CD4-positive, alpha-beta T cell (primary cell): ENCODE results near the gene DRAXIN. TPM values are rescaled to one million over a fixed set of nuclear protein-coding genes. Genes with fewer than 3 reads are reported as not detected.

Experiments used
- ATAC-seq: fragments of 200-7000 bp; cut with Tn5 transposase; one replicate; pipeline ENCODE4 v1.10.0; 2022; ENCODE audit warnings: mild to moderate bottlenecking; ENCODE audit not compliant: poor library complexity
- CTCF ChIA-PET: fragments of 350-600 bp; sonication (Branson Sonifier 250); formaldehyde crosslinking; loops from one replicate; lab custom pipeline; 2021; ENCODE audit warnings: antibody characterized with exemption, inconsistent platforms; lab: Charles Lee
- POLR2A ChIA-PET: fragments of 350-600 bp; sonication (Branson Sonifier 250); formaldehyde crosslinking; loops from one replicate; lab custom pipeline; 2021; ENCODE audit warnings: antibody characterized with exemption, inconsistent platforms; lab: Charles Lee
- DNase-seq, 14 experiments: peaks; one replicate each; pipeline ENCODE4 v3.0.0-alpha.2; 2013 to 2020; ENCODE audit warnings: mixed read lengths in 2 of 14
- H3K27ac ChIP-seq, 2 donors: one replicate each; pipeline versions ENCODE4 v1.5.1 to v1.7.0; 2013; ENCODE audit warnings: low read length in 2 of 2, low read depth in 1 of 2, mild to moderate bottlenecking in 1 of 2
- H3K27me3 ChIP-seq, 2 experiments: 1 replicate in 1 of 2; 2 replicates in 1 of 2; pipeline versions ENCODE4 v1.6.1 to v1.7.0; 2013; ENCODE audit warnings: low read length in 2 of 2, control low read depth in 1 of 2, mild to moderate bottlenecking in 1 of 2, moderate library complexity in 1 of 2; ENCODE audit not compliant: insufficient read depth in 2 of 2, control insufficient read depth in 1 of 2
- H3K36me3 ChIP-seq: one replicate; pipeline ENCODE4 v1.6.1; 2013; ENCODE audit warnings: low read length, control low read depth; ENCODE audit not compliant: insufficient read depth
- H3K4me1 ChIP-seq: one replicate; pipeline ENCODE4 v1.6.1; 2013; ENCODE audit warnings: low read length, control low read depth; ENCODE audit not compliant: insufficient read depth
- H3K4me3 ChIP-seq: one replicate; pipeline ENCODE4 v1.5.1; 2013; ENCODE audit warnings: mild to moderate bottlenecking, low read length, moderate library complexity
- H3K9me3 ChIP-seq, 2 experiments: 1 replicate in 1 of 2; 2 replicates in 1 of 2; pipeline versions ENCODE4 v1.6.1 to v1.7.0; 2013; ENCODE audit warnings: low read length in 2 of 2, mild to moderate bottlenecking in 2 of 2, control low read depth in 1 of 2, moderate library complexity in 1 of 2; ENCODE audit not compliant: control insufficient read depth in 1 of 2, insufficient read depth in 1 of 2
- H3K27ac Mint-ChIP-seq: one replicate; pipeline ENCODE4 v1.8.0; 2020; ENCODE audit warnings: mixed read lengths
- H3K27me3 Mint-ChIP-seq: one replicate; pipeline ENCODE4 v1.8.0; 2021; ENCODE audit warnings: mixed read lengths
- H3K36me3 Mint-ChIP-seq: one replicate; pipeline ENCODE4 v1.8.0; 2021; ENCODE audit warnings: low read depth, mixed read lengths
- H3K4me1 Mint-ChIP-seq: one replicate; pipeline ENCODE4 v1.8.0; 2021; ENCODE audit warnings: low read depth, mixed read lengths
- H3K4me3 Mint-ChIP-seq: one replicate; pipeline ENCODE4 v1.8.0; 2020; ENCODE audit warnings: mild to moderate bottlenecking, mixed read lengths
- H3K9me3 Mint-ChIP-seq: one replicate; pipeline ENCODE4 v1.8.0; 2020; ENCODE audit warnings: mixed read lengths
- intact Hi-C, 2 experiments: fragments of 100-400 bp; cut with DNase I in 1 of 2; cut with micrococcal nuclease in 1 of 2; formaldehyde crosslinking; loops; one replicate each; pipeline versions ENCODE4 v1.15.1 to v1.9.0; 2023 to 2025; cut with DNase I, micrococcal nuclease
- total RNA-seq, 174 experiments: library from RNA in 2 of 174; stranded (reverse) in 2 of 174; gene quantifications; one replicate each; pipeline ENCODE4 v1.2.3 and lab custom pipeline; 2021 to 2026
- TF ChIP-seq, protein P1 (sequence below): fragments of 200-600 bp; IDR thresholded peaks from one replicate; pipeline ENCODE4 v1.8.0; 2022; ENCODE audit warnings: antibody characterized with exemption, mild to moderate bottlenecking

The DRAXIN gene
- total RNA-seq, 2 experiments from 2014 or later = 0.05 to 0.08 TPM

DNA sequence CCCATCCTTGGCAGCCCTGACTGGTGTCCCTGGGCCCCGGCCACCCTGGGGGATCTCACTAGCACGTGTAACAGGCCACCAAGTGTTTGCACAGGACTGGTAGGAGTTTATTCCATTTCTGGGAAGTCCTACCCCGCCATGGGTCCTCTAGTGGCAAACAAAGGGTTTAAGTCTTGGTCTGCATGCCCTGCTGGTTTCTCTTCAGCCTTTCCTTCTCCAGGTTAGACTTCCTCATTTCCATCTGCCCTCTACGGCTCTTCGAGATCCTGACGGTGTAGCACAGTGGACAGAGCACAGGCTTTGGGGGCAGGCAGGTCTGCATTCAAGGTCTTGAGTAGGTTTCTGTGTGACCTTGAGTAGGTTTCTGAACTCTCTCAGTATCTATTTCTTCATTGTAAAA is 47.3 kb downstream of the DRAXIN start:
- no peaks in the 10 kb centered on the region for H3K9me3 ChIP-seq
- H3K4me1 ChIP-seq = peaks cover 75% of the 10 kb centered on the region
- Mint-ChIP-seq H3K36me3 (no peaks in the 10 kb centered on the region), H3K27ac (peak overlapping the region; percentile 36), H3K27me3 (no peaks in the 10 kb centered on the region), H3K4me1 (peaks cover 72% of the 10 kb centered on the region), H3K9me3 (no peaks in the 10 kb centered on the region), H3K4me3 (peak overlapping the region; percentile 96)
- POLR2A ChIA-PET = interaction anchor here (1.8 kb wide), 1 partner anchor 726 kb away, joined by 4 read pairs; the partner anchor contains the start of gene TARDBP
- no peak for DNase-seq
- intact Hi-C loops = loop anchor here in 1 of 2 experiments (5.0 kb wide), 1 partner anchor 64 kb away; no protein-coding TSS in a partner anchor
- no peak overlapping the region for H3K4me3 ChIP-seq
- TF ChIP-seq, protein P1, sequence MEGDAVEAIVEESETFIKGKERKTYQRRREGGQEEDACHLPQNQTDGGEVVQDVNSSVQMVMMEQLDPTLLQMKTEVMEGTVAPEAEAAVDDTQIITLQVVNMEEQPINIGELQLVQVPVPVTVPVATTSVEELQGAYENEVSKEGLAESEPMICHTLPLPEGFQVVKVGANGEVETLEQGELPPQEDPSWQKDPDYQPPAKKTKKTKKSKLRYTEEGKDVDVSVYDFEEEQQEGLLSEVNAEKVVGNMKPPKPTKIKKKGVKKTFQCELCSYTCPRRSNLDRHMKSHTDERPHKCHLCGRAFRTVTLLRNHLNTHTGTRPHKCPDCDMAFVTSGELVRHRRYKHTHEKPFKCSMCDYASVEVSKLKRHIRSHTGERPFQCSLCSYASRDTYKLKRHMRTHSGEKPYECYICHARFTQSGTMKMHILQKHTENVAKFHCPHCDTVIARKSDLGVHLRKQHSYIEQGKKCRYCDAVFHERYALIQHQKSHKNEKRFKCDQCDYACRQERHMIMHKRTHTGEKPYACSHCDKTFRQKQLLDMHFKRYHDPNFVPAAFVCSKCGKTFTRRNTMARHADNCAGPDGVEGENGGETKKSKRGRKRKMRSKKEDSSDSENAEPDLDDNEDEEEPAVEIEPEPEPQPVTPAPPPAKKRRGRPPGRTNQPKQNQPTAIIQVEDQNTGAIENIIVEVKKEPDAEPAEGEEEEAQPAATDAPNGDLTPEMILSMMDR = no peak
- ATAC-seq = no peak
- H3K27me3 ChIP-seq = no peaks in the 10 kb centered on the region
- H3K27ac ChIP-seq = no peak overlapping the region
- CTCF ChIA-PET = interaction anchor here (1.3 to 1.7 kb wide), 3 partner anchors 10 to 19 kb away, joined by 3 to 6 read pairs (median 5); no protein-coding TSS in a partner anchor
- peaks cover 1% of the 10 kb centered on the region for H3K36me3 ChIP-seq

DNA sequence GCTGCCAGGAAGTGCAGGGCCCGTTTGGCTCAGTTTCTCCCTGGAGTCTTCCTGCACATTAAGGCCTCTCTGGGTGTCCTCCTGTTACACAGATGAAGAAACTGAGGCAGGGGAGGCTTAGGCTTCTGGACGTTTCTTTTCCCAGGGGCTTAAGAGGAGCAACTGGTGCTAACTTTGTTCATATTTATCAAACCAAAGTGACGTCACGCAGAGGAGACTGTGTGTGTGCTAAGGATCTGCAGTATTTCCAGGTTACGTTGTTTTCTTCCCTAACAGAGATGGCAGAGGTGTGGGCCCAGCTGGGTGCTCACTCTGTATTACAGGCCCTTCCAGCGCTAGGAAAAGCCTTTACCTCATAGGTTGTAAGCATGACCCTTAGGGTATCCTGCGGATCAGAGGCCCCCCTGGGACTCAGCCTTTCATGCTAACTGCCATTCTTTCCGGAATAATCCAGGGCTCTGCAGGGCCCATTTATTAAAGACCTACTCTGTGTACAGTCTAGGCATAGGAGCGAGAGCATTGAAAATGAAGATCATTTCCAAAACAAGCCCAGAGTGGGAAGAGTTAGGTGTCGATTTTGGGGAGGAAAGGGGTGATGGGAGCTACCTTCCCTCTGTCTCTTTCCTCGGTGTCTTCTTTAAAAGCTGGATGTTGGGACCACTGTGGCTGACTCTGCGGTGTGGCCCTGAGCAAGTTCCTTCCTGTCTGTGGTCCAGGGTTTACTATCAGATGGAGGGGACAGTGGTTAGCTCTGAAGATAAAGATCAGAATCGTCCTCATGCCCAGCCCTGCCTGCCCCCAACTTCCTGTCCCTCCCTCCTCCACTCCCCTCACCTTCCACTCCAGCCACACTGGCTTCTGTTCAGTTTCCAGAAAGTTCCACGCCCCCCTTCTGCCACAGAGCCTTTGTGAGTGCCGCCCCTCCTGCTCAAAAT is 49.0 kb downstream of the DRAXIN start:
- H3K27me3 Mint-ChIP-seq = no peaks in the 10 kb centered on the region
- no peaks in the 10 kb centered on the region for H3K9me3 Mint-ChIP-seq
- DNase-seq = peak in 5 of 14 experiments; percentile 15 to 63 (median 39)
- ATAC-seq = no peak
- H3K4me3 Mint-ChIP-seq = peak overlapping the region; percentile 51
- H3K4me1 Mint-ChIP-seq = peaks cover 68% of the 10 kb centered on the region
- ChIA-PET CTCF (interaction anchor here (1.3 to 1.7 kb wide), 2 partner anchors 21 kb away, joined by 5 read pairs; no protein-coding TSS in a partner anchor), POLR2A (interaction anchor here (0.7 to 2.0 kb wide), 6 partner anchors 10 to 728 kb away, joined by 3 to 9 read pairs (median 4); partner anchors contain the start of genes FBXO6 and TARDBP)
- H3K9me3 ChIP-seq = no peaks in the 10 kb centered on the region
- intact Hi-C loops = no loop called here
- no peak overlapping the region for H3K27ac ChIP-seq
- TF ChIP-seq, protein P1 = no peak
- H3K27me3 ChIP-seq = no peaks in the 10 kb centered on the region
- H3K27ac Mint-ChIP-seq = peak overlapping the region; percentile 24
- H3K36me3 Mint-ChIP-seq = peaks cover 5% of the 10 kb centered on the region
- H3K4me3 ChIP-seq = peak overlapping the region; percentile 1
- H3K36me3 ChIP-seq = peaks cover 5% of the 10 kb centered on the region
- peaks cover 72% of the 10 kb centered on the region for H3K4me1 ChIP-seq

- Histone ChIP-seq H3K4me1 (peaks cover 64% of the 10 kb centered on the region), H3K27ac (no peak overlapping the region), H3K36me3 (peaks cover 14% of the 10 kb centered on the region), H3K27me3 (no peaks in the 10 kb centered on the region), H3K4me3 (no peak overlapping the region), H3K9me3 (no peaks in the 10 kb centered on the region)
- TF ChIP-seq, protein P1 = no peak
- Mint-ChIP-seq H3K4me3 (no peak overlapping the region), H3K36me3 (peaks cover 14% of the 10 kb centered on the region), H3K4me1 (peaks cover 66% of the 10 kb centered on the region), H3K27me3 (no peaks in the 10 kb centered on the region), H3K9me3 (no peaks in the 10 kb centered on the region), H3K27ac (peak overlapping the region; percentile 24)
- POLR2A ChIA-PET = interaction anchor here (1.1 to 2.0 kb wide), 4 partner anchors 11 to 96 kb away, joined by 3 to 9 read pairs (median 6); partner anchors contain the start of gene FBXO6
- CTCF ChIA-PET = interaction anchor here (0.5 to 1.7 kb wide), 2 partner anchors 22 to 515 kb away, joined by 3 to 5 read pairs; no protein-coding TSS in a partner anchor
- ATAC-seq (no peak), DNase-seq (no peak)
- intact Hi-C loops = no loop called here
These were observed 50.0 kb downstream of the DRAXIN start for GRCh38 chr1:11741482-11741881.
